NCI-H82 (cell line): Measurements from ENCODE around the gene NKAIN4.

Experiments
- DNase-seq: peaks from one replicate; lab custom pipeline; 2025; lab: John Stamatoyannopoulos, UW

NKAIN4 gene

GRCh38 chr20:63274381-63275228, 20.3 kb upstream of the NKAIN4 start:
- no peak for DNase-seq

GRCh38 chr20:63273635-63274380, 19.5 kb upstream of the NKAIN4 start:
- DNase-seq: no peak

GRCh38 chr20:63273059-63273579, 18.9 kb upstream of the NKAIN4 start:
- no peak for DNase-seq

GRCh38 chr20:63272105-63273058, 18.1 kb upstream of the NKAIN4 start, which contains the start of gene ARFGAP1:
Gene ARFGAP1 (plus strand): TSS chr20:63272813. CDS start chr20:63275581, 2,768 bp downstream.
- DNase-seq: peak; percentile 94

- no peak for DNase-seq
Observed at GRCh38 chr20:63270606-63271325, 16.5 kb upstream of the NKAIN4 start.

GRCh38 chr20:63269724-63270123, 15.5 kb upstream of the NKAIN4 start:
- DNase-seq: no peak

GRCh38 chr20:63268671-63269439, 14.6 kb upstream of the NKAIN4 start:
- DNase-seq: no peak

- no peak for DNase-seq
Observed at GRCh38 chr20:63268256-63268655, 14.0 kb upstream of the NKAIN4 start.

- DNase-seq: no peak
Observed at GRCh38 chr20:63267691-63268090, 13.4 kb upstream of the NKAIN4 start.

GRCh38 chr20:63265891-63266515, 11.7 kb upstream of the NKAIN4 start:
- no peak for DNase-seq

GRCh38 chr20:63264519-63264918, 10.3 kb upstream of the NKAIN4 start:
- no peak for DNase-seq

GRCh38 chr20:63264000-63264399, 9.7 kb upstream of the NKAIN4 start:
- no peak for DNase-seq

GRCh38 chr20:63262836-63263235, 8.6 kb upstream of the NKAIN4 start:
- no peak for DNase-seq

- no peak for DNase-seq
Observed at GRCh38 chr20:63261795-63262528, 7.7 kb upstream of the NKAIN4 start.

GRCh38 chr20:63261060-63261794, 7.0 kb upstream of the NKAIN4 start:
- no peak for DNase-seq

GRCh38 chr20:63260521-63260920, 6.3 kb upstream of the NKAIN4 start:
- no peak for DNase-seq

GRCh38 chr20:63259734-63260460, 5.6 kb upstream of the NKAIN4 start:
- DNase-seq: no peak

- DNase-seq: no peak
Observed at GRCh38 chr20:63258781-63259180, 4.5 kb upstream of the NKAIN4 start.
